Stromal cell of bone marrow (primary cell): ENCODE results near the gene CHMP2A.
"Not testable (repeated sequence)": the region's sequence is repeated elsewhere in the genome, so short reads cannot be mapped to it uniquely, and the experiment has no call there.

Source experiments
- DNase-seq: peaks from one replicate; pipeline ENCODE4 v3.0.0-alpha.2; 2012; ENCODE audit warnings: low read depth

Gene CHMP2A

GRCh38 chr19:58511353-58512208 lies 43.3 kb downstream of the CHMP2A start, which contains the start of gene SLC27A5:
Gene SLC27A5 (minus strand): TSS chr19:58511992. CDS start chr19:58511955, 37 bp downstream.
- no peak for DNase-seq

GRCh38 chr19:58510084-58510862 lies 44.6 kb downstream of the CHMP2A start:
- no peak for DNase-seq

DNA sequence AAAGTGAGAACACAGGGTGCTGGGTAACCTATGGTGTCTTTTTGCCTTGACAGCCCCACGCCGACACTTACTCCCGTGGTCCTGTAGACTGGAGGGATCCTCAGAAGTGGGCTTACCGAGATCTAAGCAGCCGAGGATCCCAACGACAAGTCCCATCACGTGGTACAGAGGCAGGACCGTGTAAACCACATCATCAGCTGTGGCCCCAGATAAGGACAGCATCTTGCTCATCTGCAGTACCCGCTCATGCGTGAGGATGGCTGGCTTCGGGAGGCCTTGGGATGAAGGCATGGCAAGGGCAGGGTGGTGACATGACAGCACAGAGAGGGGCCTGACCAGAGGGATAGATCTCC lies 45.2 kb downstream of the CHMP2A start:
- DNase-seq = no peak

GRCh38 chr19:58507602-58508223 lies 47.2 kb downstream of the CHMP2A start:
- not testable (repeated sequence) for DNase-seq
